ENCODE results near the gene KLB.
A peak's percentile ranks its signal among the peaks of the same experiment; 100 is the strongest.
"Not testable (repeated sequence)": the region's sequence is repeated elsewhere in the genome, so short reads cannot be mapped to it uniquely, and the experiment has no call there.

Gene KLB

GRCh38 chr4:39406763-39407583 is at the start of gene KLB:
KLB (plus strand) TSS chr4:39406930; CDS start chr4:39406950, 20 bp downstream.
- no peak for DNase-seq (ENCODE audit: low spot score)

GRCh38 chr4:39357002-39357401 is 49.7 kb upstream of the KLB start:
- no peak for DNase-seq (ENCODE audit: low spot score)

DNA sequence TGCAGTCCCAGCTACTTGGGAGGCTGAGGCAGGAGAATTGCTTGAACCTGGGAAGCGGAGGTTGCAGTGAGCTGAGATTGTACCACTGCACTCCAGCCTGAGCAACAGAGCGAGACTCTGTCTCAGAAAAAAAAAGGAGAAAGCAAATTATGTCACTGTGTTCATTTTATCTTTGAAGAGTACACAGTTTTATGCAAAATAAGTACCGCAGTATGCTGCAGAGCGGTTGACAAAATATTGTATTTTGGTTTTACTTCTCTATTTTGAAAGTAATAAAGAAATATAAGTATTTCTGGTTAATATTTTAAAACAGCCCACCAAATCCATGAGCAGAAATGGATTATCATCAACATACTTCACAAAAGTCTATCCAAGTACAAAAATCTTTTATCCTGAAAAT is 46.1 kb upstream of the KLB start:
- not testable (repeated sequence) for DNase-seq (ENCODE audit: low spot score)

DNA sequence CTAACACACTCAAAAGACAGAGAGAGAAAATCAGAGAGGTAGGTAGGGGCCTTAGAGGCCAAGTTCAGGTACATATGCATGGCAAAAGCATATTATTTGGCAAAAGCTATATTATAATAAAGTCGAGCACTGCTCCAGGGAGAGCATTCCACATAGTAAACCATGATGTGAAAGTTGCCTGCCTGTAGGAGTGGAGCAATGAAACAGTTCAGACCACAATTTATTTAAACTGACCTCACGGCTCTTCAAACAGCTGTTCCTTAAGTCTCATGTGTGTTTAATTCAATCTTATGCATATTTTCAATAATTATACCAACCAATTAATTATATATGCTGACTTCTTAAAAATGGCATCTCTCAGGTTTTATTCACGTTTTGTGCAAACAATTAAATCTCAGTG is 43.9 kb upstream of the KLB start:
- no peak for DNase-seq (ENCODE audit: low spot score)

DNA sequence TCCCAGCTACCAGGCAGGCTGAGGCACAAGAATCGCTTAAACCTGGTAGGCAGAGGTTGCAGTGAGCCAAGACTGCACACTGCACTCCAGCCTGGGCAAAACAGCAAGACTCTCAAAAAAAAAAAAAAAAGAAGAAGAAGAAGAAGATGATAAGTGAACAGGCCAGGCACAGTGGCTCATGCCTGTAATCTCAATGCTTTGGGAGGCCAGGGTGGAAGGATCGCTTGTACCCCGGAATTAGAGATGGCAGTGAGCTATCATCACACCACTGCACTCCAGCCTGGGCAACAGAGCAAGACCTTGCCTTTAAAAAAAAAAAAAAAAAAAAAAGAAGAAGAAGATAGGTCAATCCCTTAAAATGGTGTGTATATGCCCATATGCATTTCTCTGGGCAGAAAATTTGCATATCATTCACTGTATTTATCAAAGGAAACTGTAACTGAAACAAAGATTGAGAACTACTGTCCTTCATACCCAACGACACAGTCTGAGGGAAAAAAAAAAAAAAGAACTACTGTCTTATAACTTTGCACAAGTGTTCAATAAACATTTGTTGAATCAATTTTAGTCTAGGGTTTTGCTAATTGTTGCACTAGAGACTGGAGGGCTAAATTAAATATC is 42.8 kb upstream of the KLB start:
- no peak for DNase-seq (ENCODE audit: low spot score)

DNA sequence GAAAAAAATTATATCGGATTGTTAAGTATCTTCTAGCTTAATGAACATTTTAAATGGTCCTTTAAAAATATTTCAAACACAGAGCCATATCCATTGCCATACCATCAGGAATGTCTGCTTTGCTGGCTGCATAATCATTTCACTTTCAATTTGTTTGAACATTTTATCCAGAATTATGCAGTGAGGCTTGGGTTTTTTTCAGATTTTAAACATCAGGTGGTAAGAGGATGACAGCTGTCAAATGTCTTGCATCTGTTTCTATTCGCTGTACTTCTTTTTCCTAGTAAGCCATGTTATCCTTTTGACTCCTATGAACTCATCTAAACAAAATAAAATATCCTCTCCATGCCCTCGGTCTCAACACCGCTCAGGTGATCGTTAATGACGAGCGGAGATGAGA is 41.4 kb upstream of the KLB start:
- no peak for DNase-seq (ENCODE audit: low spot score)

- peak; percentile 92 for DNase-seq (ENCODE audit: low spot score)
Observed at GRCh38 chr4:39365830-39366771, 40.6 kb upstream of the KLB start, which contains the start of gene RFC1. RFC1 (minus strand) TSS chr4:39366362; CDS start chr4:39366241, 121 bp downstream.

DNA sequence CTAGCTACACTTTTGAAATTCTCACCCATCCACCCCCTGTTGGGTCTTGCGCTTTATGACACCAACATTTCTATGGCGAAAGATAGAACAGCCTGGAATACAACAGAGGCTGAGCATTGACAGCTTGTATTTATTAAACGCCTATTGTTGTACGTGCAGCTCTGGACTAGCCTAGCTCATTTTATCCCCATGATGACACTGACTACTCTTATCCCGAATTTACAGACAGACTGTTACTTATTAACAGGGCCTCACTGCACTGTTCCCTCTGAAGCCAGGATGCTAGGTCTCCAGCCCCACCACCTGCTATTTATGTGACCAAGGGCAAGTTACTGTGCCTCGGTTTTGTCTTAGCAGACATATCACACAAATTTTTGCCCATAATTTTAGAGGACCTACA is 39.6 kb upstream of the KLB start:
- DNase-seq (ENCODE audit: low spot score) = no peak

- no peak for DNase-seq (ENCODE audit: low spot score)
Observed at GRCh38 chr4:39369301-39369700, 37.4 kb upstream of the KLB start.

GRCh38 chr4:39371209-39371608 is 35.5 kb upstream of the KLB start:
- not testable (repeated sequence) for DNase-seq (ENCODE audit: low spot score)

DNA sequence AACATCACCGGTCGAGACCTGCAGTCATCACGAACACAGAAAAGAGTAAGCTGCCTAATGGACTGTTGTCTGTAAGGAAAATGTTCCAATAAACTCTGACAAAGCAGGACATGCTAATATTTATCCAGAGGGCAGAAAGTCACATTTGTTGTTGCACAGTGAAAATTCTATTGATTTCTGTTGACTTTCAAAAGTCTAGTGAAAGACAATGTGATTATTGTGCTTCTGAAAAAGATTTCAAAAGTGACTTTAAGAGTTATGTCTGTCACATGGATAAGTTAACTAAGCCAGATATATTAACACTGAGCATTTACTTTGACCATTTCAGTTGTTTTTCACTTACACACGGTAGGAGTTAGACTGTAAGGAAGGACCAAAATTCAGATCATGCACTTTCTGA is 31.3 kb upstream of the KLB start:
- no peak for DNase-seq (ENCODE audit: low spot score)

DNA sequence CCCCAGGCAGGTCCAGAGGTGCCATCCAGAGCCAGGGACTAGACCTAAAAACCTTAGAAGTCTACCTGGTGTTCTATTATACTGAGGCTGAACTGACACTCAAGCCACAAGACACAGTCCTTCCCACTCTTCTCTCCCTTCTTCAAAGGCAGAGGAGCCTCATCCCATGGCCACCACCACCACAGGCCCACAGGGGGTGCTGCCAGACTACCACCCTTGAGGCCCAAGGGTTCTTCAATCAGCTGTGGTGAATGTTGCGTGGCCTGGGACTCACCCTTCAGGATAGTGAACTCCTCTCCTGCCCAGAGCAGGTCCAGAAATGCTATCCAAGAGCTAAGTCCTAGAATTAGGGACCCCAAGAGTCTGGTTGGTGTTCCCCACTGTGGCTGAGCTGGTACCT is 23.0 kb upstream of the KLB start:
- no peak for DNase-seq (ENCODE audit: low spot score)

DNA sequence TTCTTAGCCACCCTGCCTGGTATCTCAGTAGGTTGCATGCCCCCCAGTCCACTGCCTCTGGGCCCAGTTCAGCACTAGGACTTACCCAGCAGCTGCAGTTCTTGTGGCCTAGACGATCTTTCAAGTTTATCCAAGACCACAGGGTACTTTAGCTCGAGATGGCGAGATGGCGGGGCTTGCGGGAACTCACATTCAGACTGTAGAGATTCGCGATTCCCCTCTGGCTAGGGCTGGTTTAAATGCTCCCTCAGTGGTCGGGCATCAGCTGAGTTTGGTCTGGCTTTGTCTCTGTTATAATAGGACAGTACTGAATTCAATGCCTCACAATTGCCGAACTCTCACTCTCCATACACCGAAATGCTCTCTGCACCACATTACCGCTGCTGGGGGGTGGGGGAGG is 22.2 kb upstream of the KLB start:
- DNase-seq (ENCODE audit: low spot score) = no peak

- DNase-seq (ENCODE audit: low spot score) = no peak
Observed at GRCh38 chr4:39390603-39391002, 16.1 kb upstream of the KLB start.

DNA sequence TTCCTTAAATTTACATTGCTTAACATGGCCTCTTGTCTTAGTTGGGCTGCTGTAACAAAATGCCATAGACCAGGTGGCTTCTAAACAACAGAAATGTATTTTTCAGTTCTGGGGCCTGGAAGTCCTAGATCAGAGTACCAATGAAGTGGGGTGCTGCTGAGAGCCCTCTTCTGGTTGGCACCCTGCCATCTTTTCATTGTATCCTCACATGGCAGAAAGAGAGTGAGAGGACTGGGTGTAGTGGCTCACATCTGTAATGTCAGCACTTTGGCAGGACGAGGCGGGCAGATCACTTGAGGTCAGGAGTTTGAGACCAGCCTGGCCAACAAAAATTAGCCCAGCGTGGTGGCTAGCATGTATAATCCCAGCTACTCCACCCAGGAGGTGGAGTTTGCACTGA is 12.0 kb upstream of the KLB start:
- no peak for DNase-seq (ENCODE audit: low spot score)

DNA sequence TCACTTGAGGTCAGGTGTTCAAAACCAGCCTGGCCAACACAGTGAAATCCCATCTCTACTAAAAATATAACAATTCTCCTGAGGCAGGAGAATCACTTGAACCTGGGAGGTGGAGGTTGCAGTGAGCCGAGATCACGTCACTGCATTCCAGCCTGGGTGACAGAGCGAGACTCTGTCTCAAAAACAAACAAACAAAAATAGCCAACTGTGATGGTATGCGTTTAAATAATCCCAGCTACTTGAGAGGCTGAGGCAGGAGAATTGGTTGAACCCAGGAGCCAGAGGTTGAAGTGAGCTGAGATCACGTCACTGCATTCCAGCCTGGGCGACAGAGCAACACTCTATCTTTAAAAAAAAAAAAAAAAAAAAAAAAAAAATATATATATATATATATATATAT is 5.1 kb upstream of the KLB start:
- DNase-seq (ENCODE audit: low spot score) = not testable (repeated sequence)

- DNase-seq (ENCODE audit: low spot score) = no peak
Observed at GRCh38 chr4:39407584-39407885, 805 bp downstream of the KLB start.

- peak; percentile 38 for DNase-seq (ENCODE audit: low spot score)
Observed at GRCh38 chr4:39410415-39410814, 3.7 kb downstream of the KLB start.

- not testable (repeated sequence) for DNase-seq (ENCODE audit: low spot score)
Observed at GRCh38 chr4:39411561-39411960, 4.8 kb downstream of the KLB start.

- peak; percentile 51 for DNase-seq (ENCODE audit: low spot score)
Observed at GRCh38 chr4:39415678-39416283, 9.1 kb downstream of the KLB start.

DNA sequence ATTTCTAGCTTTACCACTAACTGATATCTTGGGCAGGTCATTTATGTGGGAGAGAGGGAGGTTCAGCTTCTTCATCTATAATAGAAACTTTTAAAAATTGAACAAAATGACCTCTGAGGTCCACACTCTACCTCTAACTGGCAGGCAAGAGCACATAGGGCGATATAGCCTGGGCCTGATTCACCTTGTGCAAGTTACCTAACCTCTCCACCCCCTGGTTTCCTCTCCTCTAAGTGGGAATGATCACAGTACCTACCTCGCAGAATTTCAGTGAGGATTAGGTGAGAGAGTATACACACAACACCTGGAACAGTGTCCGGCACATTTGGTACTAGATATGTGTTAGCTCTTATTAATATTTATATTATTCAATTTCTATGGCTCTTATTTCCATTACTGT is 15.5 kb downstream of the KLB start:
- DNase-seq (ENCODE audit: low spot score) = no peak

GRCh38 chr4:39425297-39425696 is 18.6 kb downstream of the KLB start:
- DNase-seq (ENCODE audit: low spot score) = not testable (repeated sequence)
